GM23248 (cell line): Measurements from ENCODE around the gene STAG3.

Experiments used
- EZH2 ChIP-seq: fragments of 200-600 bp; sonication (generic); IDR thresholded peaks from 2 replicates; pipeline ENCODE4 v1.6.1; 2018; ENCODE audit warnings: antibody characterized with exemption, mild to moderate bottlenecking; ENCODE audit not compliant: insufficient read depth, poor library complexity, severe bottlenecking
- EZH2phosphoT487 ChIP-seq: fragments of 200-600 bp; sonication (generic); IDR thresholded peaks from 2 replicates; pipeline ENCODE4 v1.6.1; 2018; ENCODE audit warnings: antibody characterized with exemption, moderate library complexity, mild to moderate bottlenecking, low read depth; ENCODE audit not compliant: insufficient read depth

- TF ChIP-seq EZH2phosphoT487 (no peak), EZH2 (no peak)
These were observed 8.0 kb downstream of the STAG3 start for GRCh38 chr7:100185726-100186125.
